Panc1 (cell line): ENCODE data around the gene ADCY4.

ENCODE experiments used
- POLR2AphosphoS5 ChIP-seq: IDR thresholded peaks from 2 replicates; pipeline ENCODE4 v1.6.1; 2012; ENCODE audit warnings: mild to moderate bottlenecking, low read depth, low read length, moderate library complexity
- REST ChIP-seq, 2 experiments: IDR thresholded peaks; 2 replicates each; pipeline ENCODE4 v1.6.1; 2011 to 2012; ENCODE audit warnings: low read depth in 2 of 2, control low read depth in 1 of 2, low read length in 1 of 2, mild to moderate bottlenecking in 1 of 2, moderate library complexity in 1 of 2; ENCODE audit not compliant: insufficient read depth in 1 of 2

GRCh38 chr14:24273422-24273998 is 61.4 kb downstream of the ADCY4 start:
- TF ChIP-seq POLR2AphosphoS5 (no peak), REST (IDR thresholded peaks at IDR 0.05; ENCODE audit: insufficient read depth in 1 of 2, low read depth in 2 of 2, low read length in 1 of 2) (no peak)
